ENCODE measurements around the gene KLHL3. TPM values are rescaled to one million over a fixed set of nuclear protein-coding genes. Genes with fewer than 3 reads are reported as not detected.

KLHL3 gene
- total RNA-seq, 1 experiment from 2014 or later, result 16.9 TPM

GRCh38 chr5:137684761-137685160 is 51.1 kb downstream of the KLHL3 start:
- BruUV-seq (replicated peaks), result no TSS peak
- CTCF ChIA-PET, result no interaction called here
- no peak overlapping the region for H3K27ac Mint-ChIP-seq (ENCODE audit: unreplicated experiment)
- DNase-seq, result no peak
- H3K4me3 Mint-ChIP-seq (ENCODE audit: low read depth, unreplicated experiment), result no peak overlapping the region
- H3K27me3 Mint-ChIP-seq (ENCODE audit: unreplicated experiment), result no peaks in the 10 kb centered on the region
- H3K36me3 Mint-ChIP-seq (ENCODE audit: insufficient read depth, unreplicated experiment), result no peaks in the 10 kb centered on the region
- no peaks in the 10 kb centered on the region for H3K4me1 Mint-ChIP-seq (ENCODE audit: low read depth, unreplicated experiment)
- no peaks in the 10 kb centered on the region for H3K9me3 Mint-ChIP-seq (ENCODE audit: low read depth, unreplicated experiment)
- no peak for TF ChIP-seq CTCF (IDR thresholded peaks at IDR 0.05; ENCODE audit: unreplicated experiment)
- intact Hi-C loops (cut with micrococcal nuclease; ENCODE audit: unreplicated experiment), result no loop called here

DNA sequence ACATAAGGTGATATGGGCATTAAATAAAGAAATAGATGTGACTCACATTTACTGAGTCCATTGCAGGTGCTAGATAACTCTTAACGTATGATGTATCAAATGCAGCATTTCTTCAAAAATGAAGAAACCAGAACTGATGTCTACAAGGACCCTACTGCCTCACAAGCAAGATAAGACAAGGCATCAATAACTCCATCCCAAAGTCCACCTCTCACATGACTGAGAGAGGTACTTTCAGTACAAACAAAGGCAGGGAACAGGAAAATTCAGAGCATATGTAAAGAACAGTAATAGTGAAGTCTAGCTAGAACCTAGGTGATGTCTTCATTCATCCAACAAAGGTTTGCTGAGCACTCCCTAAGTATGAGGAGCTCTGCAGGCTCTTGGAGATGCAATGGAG is 54.7 kb downstream of the KLHL3 start:
- Mint-ChIP-seq H3K9me3 (ENCODE audit: low read depth, unreplicated experiment) (no peaks in the 10 kb centered on the region), H3K27ac (ENCODE audit: unreplicated experiment) (no peak overlapping the region), H3K36me3 (ENCODE audit: insufficient read depth, unreplicated experiment) (no peaks in the 10 kb centered on the region), H3K4me3 (ENCODE audit: low read depth, unreplicated experiment) (no peak overlapping the region), H3K4me1 (ENCODE audit: low read depth, unreplicated experiment) (no peaks in the 10 kb centered on the region), H3K27me3 (ENCODE audit: unreplicated experiment) (no peaks in the 10 kb centered on the region)
- no peak for DNase-seq
- no TSS peak for BruUV-seq (replicated peaks)
- TF ChIP-seq CTCF (IDR thresholded peaks at IDR 0.05; ENCODE audit: unreplicated experiment), result no peak
- intact Hi-C loops (cut with micrococcal nuclease; ENCODE audit: unreplicated experiment), result no loop called here
- CTCF ChIA-PET, result no interaction called here

- no peak for DNase-seq
- intact Hi-C loops (cut with micrococcal nuclease; ENCODE audit: unreplicated experiment), result no loop called here
- Mint-ChIP-seq H3K4me3 (ENCODE audit: low read depth, unreplicated experiment) (no peak overlapping the region), H3K36me3 (ENCODE audit: insufficient read depth, unreplicated experiment) (no peaks in the 10 kb centered on the region), H3K27me3 (ENCODE audit: unreplicated experiment) (no peaks in the 10 kb centered on the region), H3K27ac (ENCODE audit: unreplicated experiment) (no peak overlapping the region), H3K9me3 (ENCODE audit: low read depth, unreplicated experiment) (no peaks in the 10 kb centered on the region), H3K4me1 (ENCODE audit: low read depth, unreplicated experiment) (no peaks in the 10 kb centered on the region)
- BruUV-seq (replicated peaks), result no TSS peak
- no peak for TF ChIP-seq CTCF (IDR thresholded peaks at IDR 0.05; ENCODE audit: unreplicated experiment)
- CTCF ChIA-PET, result no interaction called here
Observed at GRCh38 chr5:137679910-137680309, 56.0 kb downstream of the KLHL3 start.

DNA sequence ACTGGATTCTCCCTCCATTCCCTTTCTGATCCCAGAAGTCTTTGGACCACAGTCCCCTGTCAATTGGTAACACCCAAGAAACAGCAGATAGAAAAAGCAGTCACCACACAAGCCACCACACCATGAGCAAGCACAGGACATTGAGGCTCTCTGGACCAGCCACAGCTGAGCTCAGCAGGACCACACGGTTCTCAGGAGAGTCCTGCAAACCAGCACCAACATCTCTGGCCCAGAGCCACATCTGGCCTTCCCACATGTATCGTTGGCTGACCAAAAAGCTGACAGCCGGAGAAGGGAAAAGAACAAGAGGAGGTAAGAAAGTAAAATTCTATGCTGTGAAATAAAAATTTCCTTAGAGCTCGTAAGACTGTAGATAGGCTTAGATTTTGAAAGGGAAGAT is 56.7 kb downstream of the KLHL3 start:
- Mint-ChIP-seq H3K27me3 (ENCODE audit: unreplicated experiment) (no peaks in the 10 kb centered on the region), H3K9me3 (ENCODE audit: low read depth, unreplicated experiment) (no peaks in the 10 kb centered on the region), H3K4me1 (ENCODE audit: low read depth, unreplicated experiment) (no peaks in the 10 kb centered on the region), H3K4me3 (ENCODE audit: low read depth, unreplicated experiment) (no peak overlapping the region), H3K27ac (ENCODE audit: unreplicated experiment) (no peak overlapping the region), H3K36me3 (ENCODE audit: insufficient read depth, unreplicated experiment) (no peaks in the 10 kb centered on the region)
- no peak for TF ChIP-seq CTCF (IDR thresholded peaks at IDR 0.05; ENCODE audit: unreplicated experiment)
- DNase-seq, result no peak
- intact Hi-C loops (cut with micrococcal nuclease; ENCODE audit: unreplicated experiment), result no loop called here
- CTCF ChIA-PET, result no interaction called here
- no TSS peak for BruUV-seq (replicated peaks)

DNA sequence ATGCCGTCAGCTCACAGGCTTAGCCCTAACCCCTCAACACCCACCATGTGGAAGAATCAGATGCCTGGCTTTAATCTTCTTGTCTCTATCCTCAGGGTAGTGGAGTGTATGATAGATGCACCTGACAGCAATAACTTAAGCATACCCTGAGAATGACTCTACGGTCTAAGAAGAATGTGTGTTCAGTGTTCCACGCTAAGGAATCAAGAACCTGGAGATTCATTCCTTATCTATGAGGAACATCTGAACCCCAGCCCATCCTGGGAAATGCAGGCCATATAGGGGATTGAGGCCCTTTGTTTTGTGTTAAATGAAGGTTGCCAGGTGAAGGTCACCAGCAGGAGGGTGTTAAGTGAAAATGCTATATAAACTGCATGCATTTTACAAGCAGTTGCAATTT is 63.0 kb downstream of the KLHL3 start:
- peaks cover 8% of the 10 kb centered on the region for H3K36me3 Mint-ChIP-seq (ENCODE audit: insufficient read depth, unreplicated experiment)
- intact Hi-C loops (cut with micrococcal nuclease; ENCODE audit: unreplicated experiment), result no loop called here
- peaks cover 18% of the 10 kb centered on the region for H3K4me1 Mint-ChIP-seq (ENCODE audit: low read depth, unreplicated experiment)
- CTCF ChIA-PET, result no interaction called here
- no peak overlapping the region for H3K4me3 Mint-ChIP-seq (ENCODE audit: low read depth, unreplicated experiment)
- H3K9me3 Mint-ChIP-seq (ENCODE audit: low read depth, unreplicated experiment), result no peaks in the 10 kb centered on the region
- H3K27me3 Mint-ChIP-seq (ENCODE audit: unreplicated experiment), result no peaks in the 10 kb centered on the region
- H3K27ac Mint-ChIP-seq (ENCODE audit: unreplicated experiment), result no peak overlapping the region
- no peak for DNase-seq
- no TSS peak for BruUV-seq (replicated peaks)
- no peak for TF ChIP-seq CTCF (IDR thresholded peaks at IDR 0.05; ENCODE audit: unreplicated experiment)
